HG03442 (cell line): Measurements from ENCODE around the gene LCE4A.

Experiments
- ATAC-seq: cut with Tn5 transposase; IDR thresholded peaks from one replicate; pipeline ENCODE4 v1.9.1; 2021; ENCODE audit warnings: mild to moderate bottlenecking, moderate library complexity; ENCODE audit not compliant: unreplicated experiment

The LCE4A gene

DNA sequence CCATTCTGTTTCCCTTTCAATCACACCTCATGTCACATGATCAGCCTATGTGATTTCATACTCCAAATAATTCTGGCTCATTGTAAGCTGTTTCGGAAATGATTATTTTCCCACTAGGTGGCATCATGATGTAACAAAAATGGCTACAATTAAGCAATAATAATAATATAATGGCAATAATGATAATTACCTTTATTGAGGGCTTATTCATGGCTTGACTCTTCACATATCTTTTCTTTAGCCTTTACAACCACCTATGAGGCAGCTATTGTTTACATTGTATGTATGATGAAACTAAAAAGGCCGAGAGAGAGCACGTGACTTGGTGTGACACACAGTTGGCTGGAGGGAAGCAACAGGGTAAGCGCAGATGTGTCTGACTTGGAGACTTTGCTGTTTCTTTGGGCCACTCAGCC is 37.3 kb downstream of the LCE4A start:
- no peak for ATAC-seq

- ATAC-seq: no peak
These were observed 37.9 kb downstream of the LCE4A start for GRCh38 chr1:152745765-152746444.

DNA sequence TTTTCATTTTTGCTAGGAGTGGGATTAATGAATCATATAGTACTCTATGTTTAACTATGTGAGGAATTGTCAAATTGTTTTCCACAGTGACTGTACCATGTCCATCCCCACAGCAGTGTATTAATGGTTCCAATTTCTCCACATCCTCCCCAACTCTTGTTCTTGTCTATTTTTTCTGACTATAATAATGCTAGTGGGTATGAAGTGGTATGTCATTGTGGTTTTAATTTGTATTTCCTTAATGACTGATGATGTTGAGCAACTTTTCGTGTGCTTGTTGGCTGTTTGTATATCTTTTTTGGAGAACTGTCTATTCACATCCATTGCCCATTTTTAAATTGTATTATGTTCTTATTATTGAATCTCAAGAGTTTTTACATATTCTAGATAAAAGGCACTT is 39.9 kb downstream of the LCE4A start:
- ATAC-seq: no peak

GRCh38 chr1:152752225-152752624 is 44.3 kb downstream of the LCE4A start:
- no peak for ATAC-seq

- no peak for ATAC-seq
These were observed 45.6 kb downstream of the LCE4A start for GRCh38 chr1:152753586-152753985.

DNA sequence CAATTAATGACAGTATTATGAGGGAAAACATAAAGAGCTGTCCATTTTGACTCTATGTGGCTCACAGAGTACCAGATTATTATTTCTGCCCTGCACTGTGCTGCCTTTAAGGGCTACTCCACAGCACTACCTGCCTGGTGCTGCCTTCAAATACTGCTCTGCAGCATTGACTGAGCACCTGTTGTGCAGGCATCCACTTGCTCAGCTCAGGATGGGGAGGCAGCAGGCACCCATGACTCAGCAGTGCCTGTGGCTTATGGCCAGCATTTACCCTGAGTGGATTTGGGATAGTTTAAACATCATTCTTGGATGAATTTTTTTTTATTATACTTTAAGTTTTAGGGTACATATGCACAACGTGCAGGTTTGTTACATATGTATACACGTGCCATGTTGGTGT is 48.9 kb downstream of the LCE4A start:
- ATAC-seq: no peak

GRCh38 chr1:152757747-152758146 is 49.8 kb downstream of the LCE4A start, which contains the start of gene KPRP:
KPRP (plus strand) TSS chr1:152758025; CDS start chr1:152759589, 1,564 bp downstream.
- no peak for ATAC-seq

GRCh38 chr1:152758636-152759035 is 50.7 kb downstream of the LCE4A start:
- ATAC-seq: no peak
